Colonic mucosa (tissue), 4 donors: Measurements from ENCODE around the gene SGPL1. TPM values are rescaled to one million over a fixed set of nuclear protein-coding genes. Genes with fewer than 3 reads are reported as not detected.

ENCODE experiments used
- DNase-seq: peaks from one replicate; pipeline ENCODE4 v3.0.0-alpha.2; 2020
- H3K27ac ChIP-seq: fragments of 200-600 bp; one replicate; pipeline ENCODE4 v1.8.0; 2021
- H3K27me3 ChIP-seq: fragments of 200-600 bp; one replicate; pipeline ENCODE4 v1.8.0; 2021
- H3K36me3 ChIP-seq: fragments of 200-600 bp; one replicate; pipeline ENCODE4 v1.8.0; 2021
- H3K4me1 ChIP-seq: fragments of 200-600 bp; one replicate; pipeline ENCODE4 v1.8.0; 2021; ENCODE audit warnings: mild to moderate bottlenecking
- H3K4me3 ChIP-seq: fragments of 200-600 bp; one replicate; pipeline ENCODE4 v1.8.0; 2021
- H3K9ac ChIP-seq, 2 donors: one replicate each; pipeline ENCODE4 v1.7.0; 2013; ENCODE audit warnings: control low read depth in 2 of 2, low read depth in 2 of 2, low read length in 2 of 2
- H3K9me3 ChIP-seq: fragments of 200-600 bp; one replicate; pipeline ENCODE4 v1.8.0; 2021
- intact Hi-C: fragments of 100-400 bp; cut with DNase I; formaldehyde crosslinking; loops from one replicate; pipeline ENCODE4 v1.14.1; 2022
- total RNA-seq, 2 donors: library from RNA; stranded (reverse); fragmentation: NEBNext Ultra II Directional in 1 of 2; extraction: Animal tissue kit (Norgen Biotek cat#: 25700) in 1 of 2; gene quantifications; one replicate each; pipeline ENCODE4 v1.2.1, GENCODE V29; 2021
- TF ChIP-seq, protein P1 (sequence below): fragments of 200-600 bp; IDR thresholded peaks from one replicate; pipeline ENCODE4 v1.8.0; 2022; ENCODE audit warnings: antibody characterized with exemption, mild to moderate bottlenecking
- donor health status: healthy.
- donor health status: DM: no; HTN: no; CAD: no.
- donor health status: DM: no; HTN: no; CAD: no.

Gene SGPL1
- total RNA-seq, 2 donors from 2014 or later = 59.8 to 67.6 TPM

DNA sequence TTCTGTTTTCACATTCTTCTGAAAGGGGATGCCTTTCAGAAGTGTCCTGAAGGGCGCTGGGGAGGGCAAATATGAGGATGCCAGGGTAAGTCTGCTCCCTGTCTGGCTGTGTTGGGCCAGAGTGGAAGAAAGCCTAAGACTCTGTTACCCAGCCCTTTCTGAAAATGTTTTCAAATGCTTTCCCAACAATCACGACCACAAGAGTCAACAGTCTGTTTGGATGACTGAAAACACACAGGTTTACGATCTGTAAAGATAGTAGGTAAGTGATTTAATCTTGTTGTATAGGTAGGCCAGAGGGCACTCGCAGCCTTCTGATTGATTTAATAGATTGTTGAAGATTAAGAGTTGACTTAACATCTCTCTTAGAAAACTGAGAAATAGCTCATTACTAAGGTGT lies 13.2 kb downstream of the SGPL1 start:
- no peaks in the 10 kb centered on the region for H3K27me3 ChIP-seq
- H3K9me3 ChIP-seq = no peaks in the 10 kb centered on the region
- no peak for DNase-seq
- no peaks in the 10 kb centered on the region for H3K36me3 ChIP-seq
- H3K4me3 ChIP-seq = no peak overlapping the region
- TF ChIP-seq, protein P1, sequence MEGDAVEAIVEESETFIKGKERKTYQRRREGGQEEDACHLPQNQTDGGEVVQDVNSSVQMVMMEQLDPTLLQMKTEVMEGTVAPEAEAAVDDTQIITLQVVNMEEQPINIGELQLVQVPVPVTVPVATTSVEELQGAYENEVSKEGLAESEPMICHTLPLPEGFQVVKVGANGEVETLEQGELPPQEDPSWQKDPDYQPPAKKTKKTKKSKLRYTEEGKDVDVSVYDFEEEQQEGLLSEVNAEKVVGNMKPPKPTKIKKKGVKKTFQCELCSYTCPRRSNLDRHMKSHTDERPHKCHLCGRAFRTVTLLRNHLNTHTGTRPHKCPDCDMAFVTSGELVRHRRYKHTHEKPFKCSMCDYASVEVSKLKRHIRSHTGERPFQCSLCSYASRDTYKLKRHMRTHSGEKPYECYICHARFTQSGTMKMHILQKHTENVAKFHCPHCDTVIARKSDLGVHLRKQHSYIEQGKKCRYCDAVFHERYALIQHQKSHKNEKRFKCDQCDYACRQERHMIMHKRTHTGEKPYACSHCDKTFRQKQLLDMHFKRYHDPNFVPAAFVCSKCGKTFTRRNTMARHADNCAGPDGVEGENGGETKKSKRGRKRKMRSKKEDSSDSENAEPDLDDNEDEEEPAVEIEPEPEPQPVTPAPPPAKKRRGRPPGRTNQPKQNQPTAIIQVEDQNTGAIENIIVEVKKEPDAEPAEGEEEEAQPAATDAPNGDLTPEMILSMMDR = no peak
- no peak overlapping the region for H3K9ac ChIP-seq
- peaks cover 14% of the 10 kb centered on the region for H3K4me1 ChIP-seq
- peak overlapping the region; percentile 42 for H3K27ac ChIP-seq
- intact Hi-C loops = no loop called here

- no peaks in the 10 kb centered on the region for H3K27me3 ChIP-seq
- no peak overlapping the region for H3K9ac ChIP-seq
- H3K4me1 ChIP-seq = peaks cover 17% of the 10 kb centered on the region
- H3K4me3 ChIP-seq = no peak overlapping the region
- no peaks in the 10 kb centered on the region for H3K36me3 ChIP-seq
- no peak for DNase-seq
- H3K27ac ChIP-seq = peak overlapping the region; percentile 62
- TF ChIP-seq, protein P1 = no peak
- no peaks in the 10 kb centered on the region for H3K9me3 ChIP-seq
- intact Hi-C loops = no loop called here
Observed at GRCh38 chr10:70829543-70829942, 13.8 kb downstream of the SGPL1 start.

- H3K27me3 ChIP-seq = no peaks in the 10 kb centered on the region
- H3K27ac ChIP-seq = peak overlapping the region; percentile 62
- no peaks in the 10 kb centered on the region for H3K36me3 ChIP-seq
- H3K9ac ChIP-seq = peak overlapping the region in 1 of 2 donors; percentile 35
- no peak for DNase-seq
- no peak overlapping the region for H3K4me3 ChIP-seq
- H3K9me3 ChIP-seq = no peaks in the 10 kb centered on the region
- intact Hi-C loops = no loop called here
- H3K4me1 ChIP-seq = peaks cover 17% of the 10 kb centered on the region
- TF ChIP-seq, protein P1 = no peak
Observed at GRCh38 chr10:70830164-70830563, 14.4 kb downstream of the SGPL1 start.

DNA sequence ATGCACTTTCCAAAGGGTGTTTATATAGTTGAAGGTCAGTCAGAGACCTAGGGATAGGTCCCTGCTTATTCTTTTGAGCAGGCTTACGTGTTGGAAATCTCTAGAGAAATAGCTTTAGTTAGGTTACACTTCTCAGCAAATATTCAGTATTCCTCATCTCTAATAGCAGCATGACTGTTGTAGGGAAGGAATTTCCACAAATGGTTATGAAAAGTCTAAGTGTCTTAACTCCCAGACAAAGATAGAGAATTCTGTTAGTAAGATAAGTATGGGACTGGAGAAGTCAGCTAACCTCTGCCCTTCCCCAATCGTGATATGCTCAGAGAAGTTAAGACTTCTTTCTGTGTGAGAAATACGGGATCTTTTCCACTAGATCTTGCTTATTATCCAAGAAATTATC lies 16.5 kb downstream of the SGPL1 start:
- TF ChIP-seq, protein P1 = no peak
- H3K36me3 ChIP-seq = no peaks in the 10 kb centered on the region
- peaks cover 14% of the 10 kb centered on the region for H3K4me1 ChIP-seq
- no peak for DNase-seq
- no peak overlapping the region for H3K9ac ChIP-seq
- no peaks in the 10 kb centered on the region for H3K27me3 ChIP-seq
- H3K27ac ChIP-seq = no peak overlapping the region
- no peaks in the 10 kb centered on the region for H3K9me3 ChIP-seq
- no peak overlapping the region for H3K4me3 ChIP-seq
- intact Hi-C loops = no loop called here

DNA sequence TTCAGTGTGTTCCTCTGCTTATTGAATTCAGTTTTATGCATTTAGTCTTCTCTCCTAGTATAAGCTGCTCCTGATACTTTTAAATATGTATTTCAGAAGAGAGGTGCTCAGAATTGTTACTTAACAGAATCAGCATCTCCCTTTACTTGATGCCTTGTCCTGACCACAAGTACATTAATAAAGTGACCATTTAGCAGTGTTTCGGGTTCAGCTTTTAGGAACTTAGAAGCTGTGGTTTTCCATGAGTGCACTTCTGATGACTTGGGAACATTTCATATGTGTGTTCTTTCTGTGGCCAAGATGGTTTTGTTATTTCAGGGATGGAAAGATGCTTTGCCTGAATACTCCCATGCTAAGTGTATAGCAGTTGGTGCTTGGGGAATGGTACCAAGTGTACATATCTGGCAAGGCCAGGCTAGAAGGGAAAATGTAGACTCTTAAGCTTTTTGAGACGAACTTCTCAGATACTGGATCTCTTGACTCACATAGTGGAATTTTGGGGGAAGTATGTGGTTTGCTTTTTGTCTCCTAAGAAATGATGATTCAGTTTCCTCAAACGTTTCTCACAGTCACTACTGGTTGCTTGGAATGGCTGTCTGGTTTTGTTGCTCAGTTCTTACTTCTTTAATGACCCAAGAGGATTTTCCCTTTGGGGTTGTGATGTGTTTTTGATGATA lies 17.2 kb downstream of the SGPL1 start:
- no peak overlapping the region for H3K4me3 ChIP-seq
- H3K9ac ChIP-seq = no peak overlapping the region

More for the DNA sequence above, 17.2 kb downstream of the SGPL1 start:
- intact Hi-C loops = no loop called here
- H3K27ac ChIP-seq = no peak overlapping the region
- no peaks in the 10 kb centered on the region for H3K9me3 ChIP-seq
- H3K27me3 ChIP-seq = no peaks in the 10 kb centered on the region
- TF ChIP-seq, protein P1 = no peak
- no peak for DNase-seq
- peaks cover 12% of the 10 kb centered on the region for H3K4me1 ChIP-seq
- no peaks in the 10 kb centered on the region for H3K36me3 ChIP-seq
